ENCODE results near the gene COL4A2.

Gene COL4A2

DNA sequence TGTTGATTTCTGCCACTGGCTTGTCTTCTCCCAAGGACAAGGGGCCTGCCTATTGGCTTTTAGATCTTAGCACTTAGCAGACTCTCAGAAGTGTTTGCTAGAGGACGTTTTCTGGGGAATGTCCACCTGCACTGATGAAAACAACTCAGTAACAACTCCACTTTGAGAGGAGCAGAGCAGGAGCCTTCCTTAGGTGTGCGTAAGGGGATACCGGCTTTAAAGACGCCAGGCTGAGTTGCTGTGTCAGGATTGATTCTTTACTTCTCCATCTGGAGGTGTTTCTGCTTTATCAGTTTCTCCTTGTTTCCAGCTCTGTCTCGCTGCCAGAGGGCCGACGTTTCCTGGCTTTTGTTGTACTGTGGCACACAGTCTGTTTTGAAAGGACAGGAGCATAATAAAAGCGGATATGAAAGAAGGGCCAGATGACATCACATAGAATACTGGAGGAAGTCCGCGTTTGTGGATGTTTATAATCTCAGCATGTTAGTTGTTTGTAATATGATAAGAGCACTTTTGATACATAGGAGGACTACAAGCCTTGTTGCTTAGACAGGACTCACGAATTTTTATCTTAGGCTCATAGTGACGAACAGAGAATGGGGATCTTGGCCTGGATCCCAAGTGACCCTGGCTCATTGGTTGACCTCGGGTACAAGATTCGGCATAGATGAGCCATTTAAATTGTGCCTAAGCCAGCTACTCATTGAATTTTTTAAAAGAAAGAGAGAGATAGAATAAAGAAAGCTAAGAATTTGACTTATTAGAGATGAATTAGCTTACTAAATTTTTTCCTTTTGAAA, 34.6 kb downstream of the COL4A2 start:
- Histone ChIP-seq H3K27me3 (peaks cover 73% of the 10 kb centered on the region), H3K4me1 (ENCODE audit: control insufficient read depth in 1 of 2, insufficient read depth in 1 of 2, low read depth in 1 of 2, low read length in 1 of 2) (no peaks in the 10 kb centered on the region), H3K4me3 (ENCODE audit: low read depth in 1 of 2, low read length in 1 of 2) (no peak overlapping the region), H3K27ac (no peak overlapping the region), H3K9me3 (no peaks in the 10 kb centered on the region), H3K36me3 (no peaks in the 10 kb centered on the region)
- TF ChIP-seq, protein P1, sequence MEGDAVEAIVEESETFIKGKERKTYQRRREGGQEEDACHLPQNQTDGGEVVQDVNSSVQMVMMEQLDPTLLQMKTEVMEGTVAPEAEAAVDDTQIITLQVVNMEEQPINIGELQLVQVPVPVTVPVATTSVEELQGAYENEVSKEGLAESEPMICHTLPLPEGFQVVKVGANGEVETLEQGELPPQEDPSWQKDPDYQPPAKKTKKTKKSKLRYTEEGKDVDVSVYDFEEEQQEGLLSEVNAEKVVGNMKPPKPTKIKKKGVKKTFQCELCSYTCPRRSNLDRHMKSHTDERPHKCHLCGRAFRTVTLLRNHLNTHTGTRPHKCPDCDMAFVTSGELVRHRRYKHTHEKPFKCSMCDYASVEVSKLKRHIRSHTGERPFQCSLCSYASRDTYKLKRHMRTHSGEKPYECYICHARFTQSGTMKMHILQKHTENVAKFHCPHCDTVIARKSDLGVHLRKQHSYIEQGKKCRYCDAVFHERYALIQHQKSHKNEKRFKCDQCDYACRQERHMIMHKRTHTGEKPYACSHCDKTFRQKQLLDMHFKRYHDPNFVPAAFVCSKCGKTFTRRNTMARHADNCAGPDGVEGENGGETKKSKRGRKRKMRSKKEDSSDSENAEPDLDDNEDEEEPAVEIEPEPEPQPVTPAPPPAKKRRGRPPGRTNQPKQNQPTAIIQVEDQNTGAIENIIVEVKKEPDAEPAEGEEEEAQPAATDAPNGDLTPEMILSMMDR (IDR thresholded peaks at IDR 0.05), result no peak

DNA sequence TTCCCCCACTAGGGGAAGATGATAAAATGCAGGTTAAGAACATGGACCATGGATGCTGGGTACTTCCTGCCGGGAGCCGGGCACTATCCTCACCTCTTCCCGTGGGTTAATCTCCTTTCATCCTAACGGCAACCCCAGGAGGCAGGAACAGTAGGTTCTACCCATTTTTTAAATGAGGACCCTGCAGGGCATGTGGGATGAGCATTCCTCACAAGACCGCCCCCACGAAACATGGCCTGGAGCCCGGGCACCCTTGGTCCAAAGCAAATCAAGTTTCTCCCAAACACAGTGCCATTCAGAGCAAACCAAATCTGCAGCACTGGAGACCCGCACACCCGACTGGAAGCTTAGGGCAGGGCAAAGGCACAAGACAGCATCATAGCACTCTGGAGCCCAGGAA, 35.4 kb downstream of the COL4A2 start:
- Histone ChIP-seq H3K27me3 (peaks cover 73% of the 10 kb centered on the region), H3K36me3 (no peaks in the 10 kb centered on the region), H3K4me3 (ENCODE audit: low read depth in 1 of 2, low read length in 1 of 2) (no peak overlapping the region), H3K27ac (no peak overlapping the region), H3K4me1 (ENCODE audit: control insufficient read depth in 1 of 2, insufficient read depth in 1 of 2, low read depth in 1 of 2, low read length in 1 of 2) (no peaks in the 10 kb centered on the region), H3K9me3 (no peaks in the 10 kb centered on the region)
- TF ChIP-seq, protein P1 (IDR thresholded peaks at IDR 0.05), result no peak

DNA sequence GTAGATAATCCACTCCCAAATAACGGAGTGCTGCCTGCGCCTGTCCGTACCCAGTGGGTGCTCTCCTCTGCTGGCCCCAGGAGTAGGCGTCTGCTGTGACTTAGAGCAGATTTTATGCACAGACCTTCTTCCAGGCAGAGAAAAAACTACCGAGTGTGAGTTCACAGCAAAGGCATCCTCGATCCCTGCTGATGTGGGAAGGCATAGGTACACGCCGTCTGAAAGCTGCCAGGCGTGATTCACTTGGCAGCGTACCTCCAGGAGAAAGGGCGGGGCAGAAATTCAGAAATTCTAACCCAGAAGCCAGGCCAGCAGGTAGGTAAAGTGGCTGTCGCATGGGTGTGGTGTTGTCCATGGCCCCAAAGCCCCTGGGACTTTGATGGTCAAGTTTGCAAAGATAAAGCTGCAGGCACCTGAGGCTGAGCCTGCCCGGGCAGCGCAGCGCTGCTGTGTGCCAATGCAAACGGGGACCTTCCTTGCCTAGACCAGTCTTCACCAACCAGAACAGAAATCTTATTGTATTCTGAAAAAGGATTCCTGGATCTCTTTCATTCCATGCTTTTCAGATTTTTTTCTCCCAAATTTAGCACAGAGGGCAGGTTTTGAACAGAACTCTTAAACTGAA, 36.3 kb downstream of the COL4A2 start:
- Histone ChIP-seq H3K27ac (no peak overlapping the region), H3K27me3 (peaks cover 65% of the 10 kb centered on the region), H3K9me3 (no peaks in the 10 kb centered on the region), H3K36me3 (no peaks in the 10 kb centered on the region), H3K4me1 (ENCODE audit: control insufficient read depth in 1 of 2, insufficient read depth in 1 of 2, low read depth in 1 of 2, low read length in 1 of 2) (no peaks in the 10 kb centered on the region), H3K4me3 (ENCODE audit: low read depth in 1 of 2, low read length in 1 of 2) (no peak overlapping the region)
- TF ChIP-seq, protein P1 (IDR thresholded peaks at IDR 0.05), result no peak

DNA sequence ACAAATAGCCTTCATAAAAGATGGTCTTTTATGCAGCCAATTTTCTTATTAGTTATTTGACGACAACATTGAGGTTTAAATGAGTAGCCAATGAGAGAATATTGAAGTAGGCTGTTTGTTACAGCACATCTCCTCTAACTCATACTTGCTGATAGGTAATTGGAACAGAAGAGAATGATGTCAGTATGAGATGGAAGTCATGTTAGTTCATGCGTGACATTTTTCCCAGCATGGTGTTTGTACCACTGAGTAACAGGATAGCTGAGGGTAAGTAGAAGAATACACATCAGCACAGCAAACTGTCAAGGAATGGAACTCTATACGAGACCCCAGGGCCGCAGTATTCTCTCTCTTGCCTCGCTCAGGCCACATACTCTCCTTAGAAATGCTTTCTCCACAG, 37.2 kb downstream of the COL4A2 start:
- Histone ChIP-seq H3K27me3 (peaks cover 57% of the 10 kb centered on the region), H3K27ac (no peak overlapping the region), H3K4me1 (ENCODE audit: control insufficient read depth in 1 of 2, insufficient read depth in 1 of 2, low read depth in 1 of 2, low read length in 1 of 2) (no peaks in the 10 kb centered on the region), H3K36me3 (no peaks in the 10 kb centered on the region), H3K4me3 (ENCODE audit: low read depth in 1 of 2, low read length in 1 of 2) (no peak overlapping the region), H3K9me3 (no peaks in the 10 kb centered on the region)
- TF ChIP-seq, protein P1 (IDR thresholded peaks at IDR 0.05), result no peak

DNA sequence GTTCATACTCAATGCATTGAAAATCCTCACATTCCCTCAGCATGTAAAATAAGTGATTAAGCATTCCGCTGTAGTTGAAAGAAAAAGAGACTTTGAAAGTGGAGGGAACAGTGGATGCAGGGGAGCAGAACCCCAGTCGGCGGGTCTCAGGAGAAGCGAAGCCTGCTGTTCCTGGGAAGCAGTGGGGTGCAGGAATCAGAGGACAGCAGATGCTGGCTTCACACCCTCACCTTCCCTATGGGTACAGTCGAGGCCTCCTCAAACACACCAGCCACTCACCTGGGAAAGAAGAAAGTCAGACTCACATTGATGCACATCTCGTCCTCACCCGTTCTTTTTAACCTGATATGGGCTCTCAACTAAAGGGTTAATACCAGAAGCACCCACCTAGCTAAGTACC, 38.2 kb downstream of the COL4A2 start:
- Histone ChIP-seq H3K36me3 (no peaks in the 10 kb centered on the region), H3K27ac (no peak overlapping the region), H3K4me1 (ENCODE audit: control insufficient read depth in 1 of 2, insufficient read depth in 1 of 2, low read depth in 1 of 2, low read length in 1 of 2) (no peaks in the 10 kb centered on the region), H3K9me3 (no peaks in the 10 kb centered on the region), H3K27me3 (peaks cover 49% of the 10 kb centered on the region), H3K4me3 (ENCODE audit: low read depth in 1 of 2, low read length in 1 of 2) (no peak overlapping the region)
- TF ChIP-seq, protein P1 (IDR thresholded peaks at IDR 0.05), result no peak

Measured in neutrophil (primary cell).